HAP-1 (cell line): Measurements from ENCODE around the gene SLC5A5.

Experiments
- DNase-seq, 2 experiments: peaks; one replicate each; pipeline ENCODE4 v3.0.0-alpha.2; 2016 to 2020; ENCODE audit warnings: low spot score in 2 of 2
- H3K27me3 ChIP-seq: fragments of 250-450 bp; sonication (Bioruptor Pico); 2 replicates; pipeline ENCODE4 v1.5.1; 2020; ENCODE audit warnings: low read depth, mild to moderate bottlenecking, moderate library complexity
- H3K36me3 ChIP-seq: fragments of 250-450 bp; sonication (Bioruptor Pico); replicated peaks from 2 replicates; pipeline ENCODE4 v1.5.1; 2020; ENCODE audit warnings: mild to moderate bottlenecking
- H3K4me1 ChIP-seq: fragments of 250-450 bp; sonication (Bioruptor Pico); 2 replicates; pipeline ENCODE4 v1.5.1; 2020; ENCODE audit warnings: mild to moderate bottlenecking
- H3K4me3 ChIP-seq: fragments of 250-450 bp; sonication (Bioruptor Pico); 2 replicates; pipeline ENCODE4 v1.5.1; 2020; ENCODE audit warnings: mild to moderate bottlenecking, moderate library complexity
- H3K9me3 ChIP-seq: fragments of 250-450 bp; sonication (Bioruptor Pico); 2 replicates; pipeline ENCODE4 v1.5.1; 2020; ENCODE audit warnings: mild to moderate bottlenecking, moderate library complexity
- in situ Hi-C: fragments of 300-500 bp; cut with MboI; formaldehyde crosslinking; loops from 3 replicates; pipeline ENCODE4 v1.14.3; 2020; ENCODE audit warnings: low sequenced_read_pairs, inconsistent platforms, mixed read lengths

The SLC5A5 gene

GRCh38 chr19:17841371-17841809, 30.4 kb upstream of the SLC5A5 start:
- H3K4me3 ChIP-seq: no peak overlapping the region
- no peak for DNase-seq
- no peaks in the 10 kb centered on the region for H3K27me3 ChIP-seq
- H3K9me3 ChIP-seq: no peaks in the 10 kb centered on the region
- in situ Hi-C loops: no loop called here
- H3K4me1 ChIP-seq: no peaks in the 10 kb centered on the region
- H3K36me3 ChIP-seq: no peaks in the 10 kb centered on the region

- peak in 1 of 2 experiments; percentile 85 for DNase-seq
- in situ Hi-C loops: no loop called here
- H3K36me3 ChIP-seq: no peaks in the 10 kb centered on the region
- H3K27me3 ChIP-seq: no peaks in the 10 kb centered on the region
- H3K9me3 ChIP-seq: no peaks in the 10 kb centered on the region
- H3K4me3 ChIP-seq: no peak overlapping the region
- H3K4me1 ChIP-seq: no peaks in the 10 kb centered on the region
Observed at GRCh38 chr19:17841810-17842662, 29.7 kb upstream of the SLC5A5 start.

- in situ Hi-C loops: no loop called here
- Histone ChIP-seq H3K4me3 (no peak overlapping the region), H3K36me3 (no peaks in the 10 kb centered on the region), H3K4me1 (peaks cover under 1% of the 10 kb centered on the region), H3K27me3 (no peaks in the 10 kb centered on the region), H3K9me3 (no peaks in the 10 kb centered on the region)
- no peak for DNase-seq
Observed at GRCh38 chr19:17842663-17843291, 29.0 kb upstream of the SLC5A5 start.

GRCh38 chr19:17843292-17843827, 28.4 kb upstream of the SLC5A5 start:
- Histone ChIP-seq H3K4me1 (peaks cover 4% of the 10 kb centered on the region), H3K9me3 (no peaks in the 10 kb centered on the region), H3K27me3 (no peaks in the 10 kb centered on the region), H3K4me3 (no peak overlapping the region), H3K36me3 (no peaks in the 10 kb centered on the region)
- in situ Hi-C loops: no loop called here
- no peak for DNase-seq

- DNase-seq: no peak
- no peaks in the 10 kb centered on the region for H3K9me3 ChIP-seq
- in situ Hi-C loops: no loop called here
- H3K27me3 ChIP-seq: no peaks in the 10 kb centered on the region
- peaks cover 4% of the 10 kb centered on the region for H3K4me1 ChIP-seq
- no peaks in the 10 kb centered on the region for H3K36me3 ChIP-seq
- H3K4me3 ChIP-seq: no peak overlapping the region
Observed at GRCh38 chr19:17843908-17844490, 27.7 kb upstream of the SLC5A5 start.

- H3K27me3 ChIP-seq: no peaks in the 10 kb centered on the region
- no peaks in the 10 kb centered on the region for H3K36me3 ChIP-seq
- H3K4me3 ChIP-seq: no peak overlapping the region
- in situ Hi-C loops: no loop called here
- no peak for DNase-seq
- no peaks in the 10 kb centered on the region; the same call in 1 of the 2 replicates for H3K9me3 ChIP-seq
- H3K4me1 ChIP-seq: peaks cover 4% of the 10 kb centered on the region
Observed at GRCh38 chr19:17846146-17846545, 25.6 kb upstream of the SLC5A5 start.

GRCh38 chr19:17847538-17848366, 24.0 kb upstream of the SLC5A5 start, which contains the start of gene JAK3:
Gene JAK3, minus strand, starts transcription at chr19:17847982. Its CDS starts 3,565 bp downstream, at chr19:17844417.
- H3K4me1 ChIP-seq: peaks cover 4% of the 10 kb centered on the region
- H3K27me3 ChIP-seq: no peaks in the 10 kb centered on the region
- in situ Hi-C loops: no loop called here
- peak; percentile 64 to 91 for DNase-seq
- peaks cover 3% of the 10 kb centered on the region; the same call in 1 of the 2 replicates for H3K9me3 ChIP-seq
- H3K36me3 ChIP-seq: no peaks in the 10 kb centered on the region
- peak within 1 kb of the TSS; percentile 22 for H3K4me3 ChIP-seq

- H3K9me3 ChIP-seq: peaks cover 3% of the 10 kb centered on the region; the same call in 1 of the 2 replicates
- no peaks in the 10 kb centered on the region for H3K36me3 ChIP-seq
- in situ Hi-C loops: no loop called here
- H3K27me3 ChIP-seq: no peaks in the 10 kb centered on the region
- H3K4me3 ChIP-seq: no peak overlapping the region
- no peak for DNase-seq
- peaks cover 4% of the 10 kb centered on the region for H3K4me1 ChIP-seq
Observed at GRCh38 chr19:17848595-17849292, 23.0 kb upstream of the SLC5A5 start.

GRCh38 chr19:17854061-17854460, 17.7 kb upstream of the SLC5A5 start:
- no peak overlapping the region for H3K4me3 ChIP-seq
- no peaks in the 10 kb centered on the region for H3K27me3 ChIP-seq
- H3K4me1 ChIP-seq: no peaks in the 10 kb centered on the region; the same call in none of the 2 replicates
- peaks cover 3% of the 10 kb centered on the region; the same call in 1 of the 2 replicates for H3K9me3 ChIP-seq
- in situ Hi-C loops: no loop called here
- no peak for DNase-seq
- H3K36me3 ChIP-seq: no peaks in the 10 kb centered on the region

- no peak overlapping the region for H3K4me3 ChIP-seq
- peaks cover 3% of the 10 kb centered on the region; the same call in 1 of the 2 replicates for H3K9me3 ChIP-seq
- in situ Hi-C loops: no loop called here
- no peaks in the 10 kb centered on the region for H3K27me3 ChIP-seq
- H3K4me1 ChIP-seq: no peaks in the 10 kb centered on the region; the same call in none of the 2 replicates
- peaks cover 8% of the 10 kb centered on the region for H3K36me3 ChIP-seq
- peak; percentile 68 to 94 for DNase-seq
Observed at GRCh38 chr19:17855280-17856152, 16.2 kb upstream of the SLC5A5 start.

- peaks cover 7% of the 10 kb centered on the region for H3K4me1 ChIP-seq
- peak; percentile 99 for DNase-seq
- H3K9me3 ChIP-seq: no peaks in the 10 kb centered on the region
- H3K27me3 ChIP-seq: no peaks in the 10 kb centered on the region
- peak within 1 kb of the TSS; percentile 98 for H3K4me3 ChIP-seq
- peaks cover 49% of the 10 kb centered on the region for H3K36me3 ChIP-seq
- in situ Hi-C loops: no loop called here
Observed at GRCh38 chr19:17859533-17860330, 12.0 kb upstream of the SLC5A5 start, which contains the start of gene RPL18A. Gene RPL18A, plus strand, starts transcription at chr19:17859910. Its CDS starts 47 bp downstream, at chr19:17859957.
